HEK293 (cell line): ENCODE data around the gene MTCP1.

Experiments
- SETDB1 ChIP-seq: IDR thresholded peaks from one replicate; pipeline ENCODE4 v1.6.1; 2017; ENCODE audit warnings: mild to moderate bottlenecking, low read length, moderate library complexity, mixed read lengths; ENCODE audit not compliant: insufficient read length
- YY1 ChIP-seq: fragments of 450-650 bp; formaldehyde crosslinking; IDR thresholded peaks from 2 replicates; pipeline ENCODE4 v1.5.1; 2018; ENCODE audit warnings: missing biosample characterization, missing genetic modification characterization
- ZNF510 ChIP-seq: fragments of 450-650 bp; formaldehyde crosslinking; IDR thresholded peaks from 2 replicates; pipeline ENCODE4 v1.5.1; 2018; ENCODE audit warnings: mild to moderate bottlenecking, missing genetic modification characterization, missing biosample characterization; ENCODE audit not compliant: insufficient replicate concordance
- TF ChIP-seq, protein P1 (sequence below): fragments of 450-650 bp; formaldehyde crosslinking; IDR thresholded peaks from 2 replicates; pipeline ENCODE4 v1.5.1; 2016; ENCODE audit warnings: missing biosample characterization, missing genetic modification characterization
- TF ChIP-seq, protein P2 (sequence below): sonication (generic); formaldehyde crosslinking; IDR thresholded peaks from 2 replicates; pipeline ENCODE4 v1.8.1; 2022; ENCODE audit warnings: mild to moderate bottlenecking, moderate library complexity, missing genetic modification reagents
- TF ChIP-seq, protein P3 (sequence below): fragments of 450-650 bp; formaldehyde crosslinking; IDR thresholded peaks from 2 replicates; pipeline ENCODE4 v1.5.1; 2016; ENCODE audit warnings: missing biosample characterization, missing genetic modification characterization
- TF ChIP-seq, protein P4 (sequence below): fragments of 450-650 bp; formaldehyde crosslinking; conservative IDR thresholded peaks from 2 replicates; pipeline ENCODE4 v1.5.1; 2016; ENCODE audit warnings: low read depth, missing biosample characterization, missing genetic modification characterization

DNA sequence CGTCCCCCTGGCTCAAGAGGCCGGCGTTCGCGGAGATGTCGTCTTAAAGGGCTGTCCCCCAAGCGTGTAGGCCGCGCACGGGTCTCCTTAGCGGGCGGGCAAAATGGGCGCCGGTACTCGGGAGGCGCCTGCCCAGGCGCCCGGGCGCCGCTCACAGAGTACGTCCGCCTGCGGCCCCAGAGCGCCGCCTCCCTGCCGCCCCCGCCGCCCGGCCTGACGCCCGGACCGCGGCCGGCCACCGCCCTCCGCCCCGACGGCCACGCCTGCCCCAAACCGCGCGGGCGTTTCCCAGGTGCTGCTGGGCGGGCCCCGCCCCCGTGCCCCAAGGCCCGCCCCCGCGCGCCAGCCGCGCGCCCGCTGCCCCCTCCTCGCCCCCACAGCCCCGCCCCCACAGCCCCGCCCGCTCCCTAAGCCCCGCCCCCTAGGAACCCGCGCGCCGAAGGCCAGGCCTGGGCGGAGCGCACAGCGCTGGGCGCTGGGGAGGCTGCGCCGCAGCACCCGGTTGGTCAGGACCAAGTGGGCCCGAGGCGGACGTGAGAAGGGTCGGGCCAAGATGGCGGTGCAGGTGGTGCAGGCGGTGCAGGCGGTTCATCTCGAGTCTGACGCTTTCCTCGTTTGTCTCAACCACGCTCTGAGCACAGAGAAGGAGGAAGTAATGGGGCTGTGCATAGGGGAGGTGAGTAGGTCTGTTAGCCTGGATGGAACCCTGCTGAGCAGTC is at the start of gene MTCP1, which contains the start of the genes BRCC3 and CMC4:
- TF ChIP-seq ZNF510 (tag by site-specific recombination) (no peak), SETDB1 (no peak), YY1 (tag by site-specific recombination) (peak; percentile 90)
- TF ChIP-seq, protein P1, sequence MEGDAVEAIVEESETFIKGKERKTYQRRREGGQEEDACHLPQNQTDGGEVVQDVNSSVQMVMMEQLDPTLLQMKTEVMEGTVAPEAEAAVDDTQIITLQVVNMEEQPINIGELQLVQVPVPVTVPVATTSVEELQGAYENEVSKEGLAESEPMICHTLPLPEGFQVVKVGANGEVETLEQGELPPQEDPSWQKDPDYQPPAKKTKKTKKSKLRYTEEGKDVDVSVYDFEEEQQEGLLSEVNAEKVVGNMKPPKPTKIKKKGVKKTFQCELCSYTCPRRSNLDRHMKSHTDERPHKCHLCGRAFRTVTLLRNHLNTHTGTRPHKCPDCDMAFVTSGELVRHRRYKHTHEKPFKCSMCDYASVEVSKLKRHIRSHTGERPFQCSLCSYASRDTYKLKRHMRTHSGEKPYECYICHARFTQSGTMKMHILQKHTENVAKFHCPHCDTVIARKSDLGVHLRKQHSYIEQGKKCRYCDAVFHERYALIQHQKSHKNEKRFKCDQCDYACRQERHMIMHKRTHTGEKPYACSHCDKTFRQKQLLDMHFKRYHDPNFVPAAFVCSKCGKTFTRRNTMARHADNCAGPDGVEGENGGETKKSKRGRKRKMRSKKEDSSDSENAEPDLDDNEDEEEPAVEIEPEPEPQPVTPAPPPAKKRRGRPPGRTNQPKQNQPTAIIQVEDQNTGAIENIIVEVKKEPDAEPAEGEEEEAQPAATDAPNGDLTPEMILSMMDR (tag by site-specific recombination) = no peak
- TF ChIP-seq, protein P2, sequence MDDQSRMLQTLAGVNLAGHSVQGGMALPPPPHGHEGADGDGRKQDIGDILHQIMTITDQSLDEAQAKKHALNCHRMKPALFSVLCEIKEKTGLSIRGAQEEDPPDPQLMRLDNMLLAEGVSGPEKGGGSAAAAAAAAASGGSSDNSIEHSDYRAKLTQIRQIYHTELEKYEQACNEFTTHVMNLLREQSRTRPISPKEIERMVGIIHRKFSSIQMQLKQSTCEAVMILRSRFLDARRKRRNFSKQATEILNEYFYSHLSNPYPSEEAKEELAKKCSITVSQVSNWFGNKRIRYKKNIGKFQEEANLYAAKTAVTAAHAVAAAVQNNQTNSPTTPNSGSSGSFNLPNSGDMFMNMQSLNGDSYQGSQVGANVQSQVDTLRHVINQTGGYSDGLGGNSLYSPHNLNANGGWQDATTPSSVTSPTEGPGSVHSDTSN (CRISPR knock-in tag) = no peak
- TF ChIP-seq, protein P3, sequence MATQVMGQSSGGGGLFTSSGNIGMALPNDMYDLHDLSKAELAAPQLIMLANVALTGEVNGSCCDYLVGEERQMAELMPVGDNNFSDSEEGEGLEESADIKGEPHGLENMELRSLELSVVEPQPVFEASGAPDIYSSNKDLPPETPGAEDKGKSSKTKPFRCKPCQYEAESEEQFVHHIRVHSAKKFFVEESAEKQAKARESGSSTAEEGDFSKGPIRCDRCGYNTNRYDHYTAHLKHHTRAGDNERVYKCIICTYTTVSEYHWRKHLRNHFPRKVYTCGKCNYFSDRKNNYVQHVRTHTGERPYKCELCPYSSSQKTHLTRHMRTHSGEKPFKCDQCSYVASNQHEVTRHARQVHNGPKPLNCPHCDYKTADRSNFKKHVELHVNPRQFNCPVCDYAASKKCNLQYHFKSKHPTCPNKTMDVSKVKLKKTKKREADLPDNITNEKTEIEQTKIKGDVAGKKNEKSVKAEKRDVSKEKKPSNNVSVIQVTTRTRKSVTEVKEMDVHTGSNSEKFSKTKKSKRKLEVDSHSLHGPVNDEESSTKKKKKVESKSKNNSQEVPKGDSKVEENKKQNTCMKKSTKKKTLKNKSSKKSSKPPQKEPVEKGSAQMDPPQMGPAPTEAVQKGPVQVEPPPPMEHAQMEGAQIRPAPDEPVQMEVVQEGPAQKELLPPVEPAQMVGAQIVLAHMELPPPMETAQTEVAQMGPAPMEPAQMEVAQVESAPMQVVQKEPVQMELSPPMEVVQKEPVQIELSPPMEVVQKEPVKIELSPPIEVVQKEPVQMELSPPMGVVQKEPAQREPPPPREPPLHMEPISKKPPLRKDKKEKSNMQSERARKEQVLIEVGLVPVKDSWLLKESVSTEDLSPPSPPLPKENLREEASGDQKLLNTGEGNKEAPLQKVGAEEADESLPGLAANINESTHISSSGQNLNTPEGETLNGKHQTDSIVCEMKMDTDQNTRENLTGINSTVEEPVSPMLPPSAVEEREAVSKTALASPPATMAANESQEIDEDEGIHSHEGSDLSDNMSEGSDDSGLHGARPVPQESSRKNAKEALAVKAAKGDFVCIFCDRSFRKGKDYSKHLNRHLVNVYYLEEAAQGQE (tag by site-specific recombination) = peak; percentile 21; the same call in 1 of the 2 replicates
- TF ChIP-seq, protein P4, sequence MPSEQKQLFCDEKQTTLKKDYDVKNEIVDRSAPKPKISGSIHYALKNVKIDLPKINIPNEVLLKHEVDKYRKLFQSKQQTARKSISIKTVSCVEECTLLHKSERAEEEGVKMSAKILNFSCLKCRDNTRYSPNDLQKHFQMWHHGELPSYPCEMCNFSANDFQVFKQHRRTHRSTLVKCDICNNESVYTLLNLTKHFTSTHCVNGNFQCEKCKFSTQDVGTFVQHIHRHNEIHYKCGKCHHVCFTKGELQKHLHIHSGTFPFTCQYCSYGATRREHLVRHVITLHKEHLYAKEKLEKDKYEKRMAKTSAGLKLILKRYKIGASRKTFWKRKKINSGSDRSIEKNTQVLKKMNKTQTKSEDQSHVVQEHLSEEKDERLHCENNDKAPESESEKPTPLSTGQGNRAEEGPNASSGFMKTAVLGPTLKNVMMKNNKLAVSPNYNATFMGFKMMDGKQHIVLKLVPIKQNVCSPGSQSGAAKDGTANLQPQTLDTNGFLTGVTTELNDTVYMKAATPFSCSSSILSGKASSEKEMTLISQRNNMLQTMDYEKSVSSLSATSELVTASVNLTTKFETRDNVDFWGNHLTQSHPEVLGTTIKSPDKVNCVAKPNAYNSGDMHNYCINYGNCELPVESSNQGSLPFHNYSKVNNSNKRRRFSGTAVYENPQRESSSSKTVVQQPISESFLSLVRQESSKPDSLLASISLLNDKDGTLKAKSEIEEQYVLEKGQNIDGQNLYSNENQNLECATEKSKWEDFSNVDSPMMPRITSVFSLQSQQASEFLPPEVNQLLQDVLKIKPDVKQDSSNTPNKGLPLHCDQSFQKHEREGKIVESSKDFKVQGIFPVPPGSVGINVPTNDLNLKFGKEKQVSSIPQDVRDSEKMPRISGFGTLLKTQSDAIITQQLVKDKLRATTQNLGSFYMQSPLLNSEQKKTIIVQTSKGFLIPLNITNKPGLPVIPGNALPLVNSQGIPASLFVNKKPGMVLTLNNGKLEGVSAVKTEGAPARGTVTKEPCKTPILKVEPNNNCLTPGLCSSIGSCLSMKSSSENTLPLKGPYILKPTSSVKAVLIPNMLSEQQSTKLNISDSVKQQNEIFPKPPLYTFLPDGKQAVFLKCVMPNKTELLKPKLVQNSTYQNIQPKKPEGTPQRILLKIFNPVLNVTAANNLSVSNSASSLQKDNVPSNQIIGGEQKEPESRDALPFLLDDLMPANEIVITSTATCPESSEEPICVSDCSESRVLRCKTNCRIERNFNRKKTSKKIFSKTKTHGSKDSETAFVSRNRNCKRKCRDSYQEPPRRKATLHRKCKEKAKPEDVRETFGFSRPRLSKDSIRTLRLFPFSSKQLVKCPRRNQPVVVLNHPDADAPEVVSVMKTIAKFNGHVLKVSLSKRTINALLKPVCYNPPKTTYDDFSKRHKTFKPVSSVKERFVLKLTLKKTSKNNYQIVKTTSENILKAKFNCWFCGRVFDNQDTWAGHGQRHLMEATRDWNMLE (tag by site-specific recombination) = no peak
